IPS-NIHi7 (cell line): ENCODE measurements around the gene CLEC18A.
"Not testable (repeated sequence)": the region's sequence is repeated elsewhere in the genome, so short reads cannot be mapped to it uniquely, and the experiment has no call there.

ENCODE experiments used
- DNase-seq: peaks from one replicate; pipeline ENCODE4 v3.0.0; 2012; ENCODE audit warnings: mixed read lengths; ENCODE audit errors: extremely low spot score

The CLEC18A gene

GRCh38 chr16:69951672-69952031, 518 bp downstream of the CLEC18A start:
- not testable (repeated sequence) for DNase-seq

DNA sequence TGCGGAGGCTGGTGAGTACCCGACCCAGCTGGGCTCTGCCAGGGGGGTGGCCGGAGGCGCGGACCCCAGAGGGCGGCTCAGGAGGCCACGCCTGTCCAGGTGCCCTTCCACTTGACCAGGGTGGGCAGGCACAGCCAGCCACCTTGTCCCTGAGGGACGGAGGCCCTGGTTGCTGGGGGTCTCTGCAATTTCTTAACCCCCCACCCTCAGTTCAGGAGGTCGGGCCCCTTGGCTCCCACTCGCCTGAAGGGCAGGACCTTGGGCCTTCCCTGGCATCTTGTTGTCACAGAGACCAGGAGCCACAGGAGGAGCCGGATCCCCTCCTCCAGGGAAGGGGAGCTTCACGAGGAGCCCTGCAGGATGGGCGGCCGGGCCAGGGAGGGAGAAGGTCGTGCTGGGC, 982 bp downstream of the CLEC18A start:
- not testable (repeated sequence) for DNase-seq

- not testable (repeated sequence) for DNase-seq
Observed at GRCh38 chr16:69952572-69953355, 1.6 kb downstream of the CLEC18A start.

DNA sequence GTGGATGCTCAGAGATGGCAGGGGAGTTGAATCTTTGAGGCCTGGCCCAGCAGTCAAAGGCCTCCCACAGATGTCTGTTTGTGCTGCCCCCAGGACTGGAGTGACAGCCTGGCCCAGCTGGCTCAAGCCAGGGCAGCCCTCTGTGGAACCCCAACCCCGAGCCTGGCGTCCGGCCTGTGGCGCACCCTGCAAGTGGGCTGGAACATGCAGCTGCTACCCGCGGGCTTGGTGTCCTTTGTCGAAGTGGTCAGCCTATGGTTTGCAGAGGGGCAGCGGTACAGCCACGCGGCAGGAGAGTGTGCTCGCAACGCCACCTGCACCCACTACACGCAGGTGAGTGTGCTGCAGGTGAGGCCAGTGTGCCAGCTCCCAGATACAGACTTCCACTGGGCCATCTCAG, 3.1 kb downstream of the CLEC18A start:
- not testable (repeated sequence) for DNase-seq

DNA sequence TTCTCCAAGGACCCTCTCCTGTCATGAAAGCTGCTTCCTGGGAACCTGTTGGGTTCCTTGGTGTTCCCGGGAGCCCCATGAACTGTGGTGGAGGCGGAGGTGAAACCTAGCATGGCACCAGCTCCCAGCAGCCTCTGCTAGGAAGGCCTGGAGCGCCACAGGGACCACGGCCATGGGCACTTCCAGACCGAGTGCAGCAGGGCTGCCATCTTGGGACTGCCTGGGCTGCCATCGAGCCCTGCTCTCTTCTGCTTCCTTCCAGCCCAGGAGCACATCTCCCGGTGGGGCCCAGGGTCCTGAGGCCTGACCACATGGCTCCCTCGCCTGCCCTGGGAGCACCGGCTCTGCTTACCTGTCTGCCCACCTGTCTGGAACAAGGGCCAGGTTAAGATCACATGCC, 12.2 kb downstream of the CLEC18A start:
- DNase-seq = not testable (repeated sequence)

- DNase-seq = peak; percentile 73
Observed at GRCh38 chr16:69964960-69965660, 14.0 kb downstream of the CLEC18A start.

GRCh38 chr16:69965661-69966054, 14.5 kb downstream of the CLEC18A start:
- DNase-seq = not testable (repeated sequence)

GRCh38 chr16:69967688-69968087, 16.6 kb downstream of the CLEC18A start:
- not testable (repeated sequence) for DNase-seq

DNA sequence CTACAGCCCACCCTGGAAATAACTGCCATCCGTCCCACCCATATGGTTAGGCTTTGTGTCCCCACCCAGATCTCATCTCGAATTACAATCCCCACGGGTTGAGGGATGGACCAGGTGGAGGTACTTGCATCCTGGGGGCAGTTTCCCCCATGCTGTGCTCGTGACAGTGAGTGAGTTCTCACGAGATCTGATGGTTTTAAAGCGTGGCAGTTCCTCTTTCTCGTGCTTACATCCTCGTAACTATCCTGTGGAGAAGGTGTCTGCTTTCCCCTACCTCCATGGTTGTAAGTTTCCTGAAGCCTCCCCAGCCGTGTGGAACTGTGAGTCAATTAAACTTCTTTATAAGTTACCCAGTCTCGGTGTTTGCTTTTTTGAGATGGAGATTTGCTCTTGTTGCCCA, 17.0 kb downstream of the CLEC18A start:
- not testable (repeated sequence) for DNase-seq

- DNase-seq = not testable (repeated sequence)
Observed at GRCh38 chr16:69969657-69970056, 18.5 kb downstream of the CLEC18A start.

GRCh38 chr16:69972120-69972519, 21.0 kb downstream of the CLEC18A start:
- not testable (repeated sequence) for DNase-seq

GRCh38 chr16:69972935-69973334, 21.8 kb downstream of the CLEC18A start:
- not testable (repeated sequence) for DNase-seq

DNA sequence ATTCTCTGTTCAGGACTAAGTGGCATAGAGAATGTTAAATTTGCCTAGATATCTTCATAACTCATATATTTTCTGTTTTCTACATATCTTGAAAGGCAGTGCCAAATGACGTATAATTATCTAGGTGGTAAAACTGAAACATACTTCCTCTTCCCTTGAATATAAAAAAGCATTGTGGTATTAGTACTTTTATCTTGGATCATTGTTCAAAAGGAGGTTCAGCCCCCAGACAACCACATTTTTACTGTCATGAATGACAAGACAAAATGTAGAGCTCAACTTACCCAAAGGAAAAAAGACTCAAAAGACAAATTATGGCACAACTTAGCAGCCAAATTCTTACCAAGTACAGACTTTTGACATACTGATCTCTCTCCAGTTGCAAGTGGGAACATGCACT, 34.1 kb downstream of the CLEC18A start:
- not testable (repeated sequence) for DNase-seq

DNA sequence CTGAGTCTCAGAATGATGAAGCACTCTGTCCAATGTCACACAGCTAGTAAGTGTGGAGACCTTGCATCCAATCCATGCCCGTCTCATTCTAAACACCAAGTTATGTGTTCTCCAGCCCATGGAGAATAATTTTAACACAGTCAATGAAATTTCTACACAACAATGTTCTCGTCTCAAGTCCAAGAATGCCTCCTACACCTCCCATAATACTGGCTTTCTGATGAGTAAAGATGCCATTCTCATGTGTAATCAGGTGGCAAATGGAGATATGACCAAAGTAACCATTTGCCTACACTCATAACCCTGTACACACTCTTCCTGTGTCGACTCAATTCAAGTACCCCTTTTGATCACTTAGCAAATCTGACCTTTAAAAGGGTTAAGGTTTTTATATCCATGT, 46.8 kb downstream of the CLEC18A start:
- not testable (repeated sequence) for DNase-seq

DNA sequence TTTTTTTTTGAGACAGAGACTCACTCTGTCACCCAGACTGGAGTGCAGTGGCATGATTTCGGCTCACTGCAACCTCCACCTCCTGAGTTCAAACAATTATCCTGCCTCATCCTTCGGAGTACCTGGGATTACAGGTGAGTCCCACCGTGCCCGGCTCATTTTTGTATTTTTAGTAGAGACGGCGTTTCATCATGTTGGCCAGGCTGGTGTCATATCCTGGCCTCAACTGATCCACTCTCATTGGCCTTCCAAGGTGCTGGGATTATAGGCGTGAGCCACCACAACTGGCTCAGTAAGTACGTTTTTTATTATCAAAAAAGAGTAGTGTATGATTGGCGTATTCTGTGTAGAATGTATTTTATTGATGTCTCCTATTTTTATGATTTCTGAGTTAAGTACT, 48.7 kb downstream of the CLEC18A start:
- DNase-seq = not testable (repeated sequence)

- DNase-seq = not testable (repeated sequence)
Observed at GRCh38 chr16:70003511-70003910, 52.4 kb downstream of the CLEC18A start.

DNA sequence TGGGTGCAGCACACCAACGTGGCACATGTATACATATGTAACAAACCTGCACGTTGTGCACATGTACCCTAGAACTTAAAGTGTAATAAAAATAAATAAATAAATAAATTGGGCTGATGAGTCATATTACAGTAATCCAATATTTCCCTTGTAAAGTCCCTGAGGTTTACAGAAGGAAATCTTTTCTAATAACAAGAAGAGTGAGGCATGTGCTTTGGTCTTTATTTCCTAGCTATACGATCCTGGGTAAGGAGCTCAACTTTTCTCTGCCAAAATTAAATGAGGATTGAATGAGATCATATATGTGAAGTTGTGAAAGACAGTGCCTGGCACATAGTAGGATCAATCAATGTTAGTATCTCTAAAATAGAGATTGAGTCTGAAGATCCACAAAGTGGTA, 57.5 kb downstream of the CLEC18A start:
- not testable (repeated sequence) for DNase-seq

DNA sequence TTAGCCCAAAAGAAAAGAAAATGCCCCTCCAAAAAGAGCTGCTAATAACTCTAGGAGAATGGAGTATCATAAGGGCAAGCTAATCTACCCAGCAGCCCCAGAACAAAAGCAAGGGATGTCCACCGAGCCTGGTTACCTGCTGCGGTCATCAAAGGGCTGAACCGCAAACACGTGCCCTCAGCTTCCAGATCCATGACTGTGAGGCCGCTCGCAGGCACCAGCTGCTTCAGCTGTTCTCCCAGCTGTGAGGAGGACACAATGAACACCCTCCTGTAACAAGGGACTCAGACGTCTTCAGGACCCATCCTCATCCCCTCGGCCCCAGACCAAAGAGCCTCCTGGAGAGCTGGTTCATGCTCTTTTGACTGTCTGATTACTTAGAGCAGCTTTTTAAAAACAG, 59.5 kb downstream of the CLEC18A start:
- DNase-seq = not testable (repeated sequence)

DNA sequence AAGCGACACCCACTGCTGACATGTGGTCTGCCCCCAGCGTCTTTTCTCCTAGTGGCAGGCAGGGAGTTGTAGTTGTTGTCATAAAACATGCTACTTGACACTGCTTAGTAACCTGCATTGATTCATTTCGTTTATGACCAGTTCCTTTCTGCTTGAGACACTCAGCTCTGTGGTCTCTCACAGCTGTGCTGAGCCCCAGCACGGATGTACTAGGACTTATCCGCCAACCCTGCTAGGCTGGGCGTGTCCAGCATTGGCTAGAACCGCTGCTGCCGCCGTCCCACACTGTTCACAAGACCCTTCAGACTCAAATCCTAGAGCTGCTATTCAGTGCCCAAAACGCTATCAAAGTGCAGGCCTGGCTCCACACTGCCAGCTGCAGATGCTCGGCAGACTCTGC, 60.0 kb downstream of the CLEC18A start:
- not testable (repeated sequence) for DNase-seq

- not testable (repeated sequence) for DNase-seq
Observed at GRCh38 chr16:70012354-70012753, 61.2 kb downstream of the CLEC18A start.

DNA sequence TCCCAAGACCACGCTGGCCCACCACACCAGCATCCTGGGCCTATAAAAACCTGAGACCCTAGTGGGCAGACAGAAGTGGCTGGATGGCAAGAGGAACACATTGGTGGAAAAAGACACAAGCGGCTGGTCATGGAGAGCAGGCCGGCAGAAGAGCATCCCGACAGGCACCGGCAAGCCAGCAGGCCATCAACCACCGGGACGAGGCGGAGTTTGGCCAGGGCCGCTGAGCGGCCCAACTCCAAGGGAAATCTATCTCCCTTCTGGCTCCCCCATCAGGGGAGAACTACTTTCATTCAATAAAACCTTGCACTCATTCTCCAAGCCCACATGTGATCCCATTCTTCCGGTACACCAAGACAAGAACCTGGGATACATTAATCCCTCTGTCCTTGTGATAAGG, 61.8 kb downstream of the CLEC18A start:
- DNase-seq = not testable (repeated sequence)
